ENCODE results near the gene PKP1. TPM values are rescaled to one million over a fixed set of nuclear protein-coding genes. Genes with fewer than 3 reads are reported as not detected.

PKP1 gene
- total and polyA plus RNA-seq, 10 donors, result 0.04 to 0.10 (median 0.06) TPM; not detected in 7

DNA sequence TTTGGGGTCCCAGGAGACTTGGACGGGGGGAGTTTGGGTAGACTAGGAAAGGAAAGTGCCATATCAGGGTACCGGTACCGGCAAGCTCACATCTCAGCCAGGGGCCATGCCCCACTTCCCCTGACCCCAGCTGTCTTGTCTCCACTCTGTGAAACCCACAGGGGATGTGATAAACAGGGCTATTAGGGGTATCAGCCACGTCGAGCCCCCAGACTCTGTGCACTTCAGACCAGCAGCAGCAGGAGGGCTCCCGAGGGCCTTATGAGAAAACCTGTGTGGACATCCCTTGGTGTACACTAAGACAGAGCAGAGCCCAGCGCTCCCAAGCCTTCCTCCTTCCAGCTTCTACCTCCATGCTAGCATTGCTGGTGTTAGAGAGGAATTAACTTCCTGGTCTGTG is 47.9 kb downstream of the PKP1 start:
- TF ChIP-seq, protein P1, sequence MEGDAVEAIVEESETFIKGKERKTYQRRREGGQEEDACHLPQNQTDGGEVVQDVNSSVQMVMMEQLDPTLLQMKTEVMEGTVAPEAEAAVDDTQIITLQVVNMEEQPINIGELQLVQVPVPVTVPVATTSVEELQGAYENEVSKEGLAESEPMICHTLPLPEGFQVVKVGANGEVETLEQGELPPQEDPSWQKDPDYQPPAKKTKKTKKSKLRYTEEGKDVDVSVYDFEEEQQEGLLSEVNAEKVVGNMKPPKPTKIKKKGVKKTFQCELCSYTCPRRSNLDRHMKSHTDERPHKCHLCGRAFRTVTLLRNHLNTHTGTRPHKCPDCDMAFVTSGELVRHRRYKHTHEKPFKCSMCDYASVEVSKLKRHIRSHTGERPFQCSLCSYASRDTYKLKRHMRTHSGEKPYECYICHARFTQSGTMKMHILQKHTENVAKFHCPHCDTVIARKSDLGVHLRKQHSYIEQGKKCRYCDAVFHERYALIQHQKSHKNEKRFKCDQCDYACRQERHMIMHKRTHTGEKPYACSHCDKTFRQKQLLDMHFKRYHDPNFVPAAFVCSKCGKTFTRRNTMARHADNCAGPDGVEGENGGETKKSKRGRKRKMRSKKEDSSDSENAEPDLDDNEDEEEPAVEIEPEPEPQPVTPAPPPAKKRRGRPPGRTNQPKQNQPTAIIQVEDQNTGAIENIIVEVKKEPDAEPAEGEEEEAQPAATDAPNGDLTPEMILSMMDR (IDR thresholded peaks at IDR 0.05 in 8 of 11, conservative IDR thresholded peaks at IDR 0.05 in 3 of 11), result no peak
- TF ChIP-seq POLR2AphosphoS5 (IDR thresholded peaks at IDR 0.05) (no peak), POLR2A (IDR thresholded peaks at IDR 0.05) (no peak)

DNA sequence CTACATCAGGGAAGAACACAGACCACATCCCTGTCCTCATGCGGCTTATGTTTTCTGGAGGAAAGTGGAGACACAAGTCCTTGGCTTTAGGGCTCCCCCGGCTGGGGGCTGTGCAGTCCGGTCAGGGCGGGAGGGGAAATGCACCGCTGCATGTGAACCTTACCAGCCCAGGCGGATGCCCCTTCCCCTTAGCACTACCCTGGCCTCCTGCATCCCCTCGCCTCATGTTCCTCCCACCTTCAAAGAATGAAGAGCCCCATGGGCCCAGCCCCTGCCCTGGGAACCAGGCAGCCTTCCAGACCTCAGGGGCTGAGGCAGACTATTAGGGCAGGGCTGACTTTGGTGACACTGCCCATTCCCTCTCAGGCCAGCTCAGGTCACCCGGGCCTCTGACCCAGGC is 48.7 kb downstream of the PKP1 start:
- Histone ChIP-seq H3K27me3 (replicated peaks in 1 of 7) (peaks cover 0 to 6% (median 0%) of the 10 kb centered on the region in 7 donors), H3K36me3 (no peaks in the 10 kb centered on the region), H3K27ac (no peak overlapping the region), H3K4me1 (no peaks in the 10 kb centered on the region), H3K9me3 (no peaks in the 10 kb centered on the region), H3K4me3 (no peak overlapping the region)
- 82 to 91% (median 90%) methylated on average over 8 of the region's 8 CpGs for WGBS, 5 donors
- intact Hi-C loops (cut with DNase I; ENCODE audit: low total_unique reads), result no loop called here
- TF ChIP-seq, protein P1 (IDR thresholded peaks at IDR 0.05 in 8 of 11, conservative IDR thresholded peaks at IDR 0.05 in 3 of 11), result no peak
- TF ChIP-seq POLR2A (IDR thresholded peaks at IDR 0.05), result no peak
- no peak for TF ChIP-seq POLR2AphosphoS5 (IDR thresholded peaks at IDR 0.05)
- DNase-seq, result peak; percentile 66

More for the DNA sequence above, 47.9 kb downstream of the PKP1 start:
- intact Hi-C loops (cut with DNase I; ENCODE audit: low total_unique reads), result no loop called here
- no peak overlapping the region for H3K27ac ChIP-seq
- WGBS, 5 donors, result 73 to 87% (median 83%) methylated on average over 7 of the region's 7 CpGs
- H3K27me3 ChIP-seq (replicated peaks in 1 of 7), result peaks cover 0 to 6% (median 0%) of the 10 kb centered on the region in 7 donors
- no peak overlapping the region for H3K4me3 ChIP-seq
- H3K4me1 ChIP-seq, result no peaks in the 10 kb centered on the region
- H3K9me3 ChIP-seq, result no peaks in the 10 kb centered on the region
- H3K36me3 ChIP-seq, result no peaks in the 10 kb centered on the region
- peak; percentile 37 for DNase-seq

DNA sequence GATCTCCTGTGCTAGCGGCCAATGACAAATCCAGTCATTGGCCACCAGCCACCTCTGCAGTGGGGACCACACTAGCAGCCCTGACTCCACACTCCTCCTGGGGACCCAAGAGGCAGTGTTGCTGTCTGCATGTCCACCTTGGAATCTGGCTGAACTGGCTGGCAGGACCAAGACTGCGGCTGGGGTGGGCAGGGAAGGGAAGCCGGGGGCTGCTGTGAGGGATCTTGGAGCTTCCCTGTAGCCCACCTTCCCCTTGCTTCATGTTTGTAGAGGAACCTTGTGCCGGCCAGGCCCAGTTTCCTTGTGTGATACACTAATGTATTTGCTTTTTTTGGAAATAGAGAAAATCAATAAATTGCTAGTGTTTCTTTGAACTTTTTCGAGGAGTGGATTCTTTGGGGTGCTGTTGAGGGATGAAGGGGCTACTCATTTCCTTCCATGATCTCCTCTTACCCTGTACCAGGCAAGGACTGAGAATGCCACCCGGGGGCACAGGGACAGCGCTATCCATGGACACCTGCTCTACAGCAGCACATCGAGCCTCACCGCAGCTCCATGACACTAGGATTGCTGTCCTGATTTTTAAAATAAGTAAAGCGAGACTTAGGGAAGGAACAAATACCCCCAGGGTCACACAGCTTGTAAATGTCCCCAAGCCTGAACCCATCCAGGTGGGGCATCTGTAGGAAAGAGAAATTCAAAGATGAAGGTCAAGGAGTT is 49.5 kb downstream of the PKP1 start:
- DNase-seq, result peak; percentile 53
- H3K27ac ChIP-seq, result no peak overlapping the region
- H3K36me3 ChIP-seq, result no peaks in the 10 kb centered on the region
- WGBS, 5 donors, result 91 to 97% (median 93%) methylated on average over 9 to 10 of the region's 10 CpGs
- H3K27me3 ChIP-seq (replicated peaks in 1 of 7), result peaks cover 0 to 6% (median 0%) of the 10 kb centered on the region in 7 donors
- H3K4me3 ChIP-seq, result no peak overlapping the region
- H3K9me3 ChIP-seq, result no peaks in the 10 kb centered on the region
- TF ChIP-seq POLR2AphosphoS5 (IDR thresholded peaks at IDR 0.05) (no peak), POLR2A (IDR thresholded peaks at IDR 0.05) (no peak)
- TF ChIP-seq, protein P1 (IDR thresholded peaks at IDR 0.05 in 8 of 11, conservative IDR thresholded peaks at IDR 0.05 in 3 of 11), result no peak
- no peaks in the 10 kb centered on the region for H3K4me1 ChIP-seq
- intact Hi-C loops (cut with DNase I; ENCODE audit: low total_unique reads), result no loop called here

DNA sequence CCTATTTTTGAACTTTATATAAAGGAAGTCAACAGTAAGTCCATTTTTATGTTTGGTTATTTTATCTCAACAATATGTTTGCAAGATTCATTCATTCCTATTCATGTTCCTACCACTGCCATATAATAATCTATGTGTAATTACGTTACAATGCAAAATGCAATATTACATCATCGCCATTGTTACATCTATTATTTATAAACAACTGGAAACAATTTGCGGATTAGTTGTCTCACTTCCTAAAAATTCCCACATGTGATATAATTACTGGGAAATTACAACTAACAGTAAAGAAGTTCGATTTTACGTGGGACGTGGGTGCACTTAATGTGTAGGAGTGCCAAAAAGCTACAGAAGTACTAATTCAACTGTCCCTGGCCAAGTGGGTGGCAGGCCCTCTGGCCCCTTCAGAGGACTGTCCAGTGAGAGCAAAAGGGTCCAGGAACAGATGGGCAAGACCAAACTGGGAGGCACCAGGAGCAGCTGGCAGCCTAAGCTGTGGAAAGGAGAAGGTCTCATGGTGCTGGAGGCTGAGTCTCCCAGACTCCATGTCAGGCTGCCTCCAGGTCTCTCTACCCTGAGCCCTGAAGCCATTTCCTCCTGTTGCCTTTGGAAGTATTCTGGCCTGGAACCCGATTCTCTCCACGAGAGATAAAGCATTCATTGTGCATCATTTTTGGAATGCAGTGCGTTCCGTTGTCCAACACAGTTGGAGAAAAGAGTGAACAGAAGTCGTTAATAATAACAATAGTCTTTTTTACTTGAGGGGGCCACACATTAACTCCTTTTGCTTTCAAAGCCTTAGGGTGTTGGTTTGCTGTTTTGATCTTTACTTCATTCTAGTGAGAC is 51.2 kb downstream of the PKP1 start:
- TF ChIP-seq POLR2AphosphoS5 (IDR thresholded peaks at IDR 0.05), result no peak
- TF ChIP-seq, protein P1 (IDR thresholded peaks at IDR 0.05 in 8 of 11, conservative IDR thresholded peaks at IDR 0.05 in 3 of 11), result no peak
- TF ChIP-seq POLR2A (IDR thresholded peaks at IDR 0.05), result no peak
- DNase-seq, result peak; percentile 50
- H3K36me3 ChIP-seq, result no peaks in the 10 kb centered on the region
- H3K9me3 ChIP-seq, result no peaks in the 10 kb centered on the region
- WGBS, 5 donors, result 79 to 88% (median 82%) methylated on average over 11 of the region's 11 CpGs
- peaks cover 0 to 6% (median 0%) of the 10 kb centered on the region in 7 donors for H3K27me3 ChIP-seq (replicated peaks in 1 of 7)
- no peaks in the 10 kb centered on the region for H3K4me1 ChIP-seq
- H3K4me3 ChIP-seq, result no peak overlapping the region
- intact Hi-C loops (cut with DNase I; ENCODE audit: low total_unique reads), result no loop called here
- H3K27ac ChIP-seq, result no peak overlapping the region
